ENCODE data around the gene LOXL4. TPM values are rescaled to one million over a fixed set of nuclear protein-coding genes. Genes with fewer than 3 reads are reported as not detected.

LOXL4 gene
- total RNA-seq, 1 donor from 2014 or later, result 1.8 TPM

DNA sequence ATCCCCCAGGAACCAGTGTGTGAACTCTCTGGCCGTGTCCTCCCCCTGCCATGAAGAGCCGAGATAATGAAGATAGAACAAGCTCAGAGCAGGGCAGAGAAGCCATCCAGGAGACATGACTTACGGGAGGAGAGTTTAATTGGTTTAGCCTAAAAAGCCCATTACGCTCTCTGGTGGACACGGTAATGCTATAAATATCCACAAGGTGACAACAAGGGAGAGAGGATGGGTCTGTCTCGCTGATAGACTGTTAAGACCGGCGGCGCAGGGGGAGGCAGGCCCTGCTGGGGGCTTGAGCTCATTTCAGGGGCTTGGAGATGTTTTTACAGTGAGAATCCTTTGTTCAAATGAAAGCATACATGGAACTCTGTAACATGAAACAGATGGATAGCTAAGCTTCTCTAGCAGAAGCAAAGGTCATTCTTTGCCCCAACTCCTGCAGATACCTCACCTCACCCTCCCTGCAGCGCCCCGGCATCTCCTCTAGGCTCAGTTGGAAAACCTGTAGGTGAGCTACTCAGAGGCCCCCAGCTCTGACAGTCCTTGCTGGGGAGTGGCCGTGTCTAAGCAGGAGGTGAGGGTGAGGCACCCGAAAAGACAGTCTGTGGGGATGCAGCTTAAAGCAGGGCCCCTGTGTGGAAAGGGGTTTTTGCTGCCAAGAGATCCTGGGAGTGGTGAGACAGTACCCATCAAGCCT is 40.8 kb upstream of the LOXL4 start:
- no peak overlapping the region for H3K27ac Mint-ChIP-seq (ENCODE audit: unreplicated experiment)
- peaks cover 2% of the 10 kb centered on the region for H3K27me3 Mint-ChIP-seq (ENCODE audit: unreplicated experiment)
- H3K9me3 Mint-ChIP-seq (ENCODE audit: unreplicated experiment), result no peaks in the 10 kb centered on the region
- no peaks in the 10 kb centered on the region for H3K36me3 Mint-ChIP-seq (ENCODE audit: low read depth, unreplicated experiment)
- peaks cover 5% of the 10 kb centered on the region for H3K4me1 Mint-ChIP-seq (ENCODE audit: unreplicated experiment)
- no peak for DNase-seq (ENCODE audit: low spot score)
- H3K4me3 Mint-ChIP-seq (ENCODE audit: unreplicated experiment), result peak overlapping the region; percentile 1
- TF ChIP-seq, protein P1, sequence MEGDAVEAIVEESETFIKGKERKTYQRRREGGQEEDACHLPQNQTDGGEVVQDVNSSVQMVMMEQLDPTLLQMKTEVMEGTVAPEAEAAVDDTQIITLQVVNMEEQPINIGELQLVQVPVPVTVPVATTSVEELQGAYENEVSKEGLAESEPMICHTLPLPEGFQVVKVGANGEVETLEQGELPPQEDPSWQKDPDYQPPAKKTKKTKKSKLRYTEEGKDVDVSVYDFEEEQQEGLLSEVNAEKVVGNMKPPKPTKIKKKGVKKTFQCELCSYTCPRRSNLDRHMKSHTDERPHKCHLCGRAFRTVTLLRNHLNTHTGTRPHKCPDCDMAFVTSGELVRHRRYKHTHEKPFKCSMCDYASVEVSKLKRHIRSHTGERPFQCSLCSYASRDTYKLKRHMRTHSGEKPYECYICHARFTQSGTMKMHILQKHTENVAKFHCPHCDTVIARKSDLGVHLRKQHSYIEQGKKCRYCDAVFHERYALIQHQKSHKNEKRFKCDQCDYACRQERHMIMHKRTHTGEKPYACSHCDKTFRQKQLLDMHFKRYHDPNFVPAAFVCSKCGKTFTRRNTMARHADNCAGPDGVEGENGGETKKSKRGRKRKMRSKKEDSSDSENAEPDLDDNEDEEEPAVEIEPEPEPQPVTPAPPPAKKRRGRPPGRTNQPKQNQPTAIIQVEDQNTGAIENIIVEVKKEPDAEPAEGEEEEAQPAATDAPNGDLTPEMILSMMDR (IDR thresholded peaks at IDR 0.05; ENCODE audit: unreplicated experiment), result no peak

DNA sequence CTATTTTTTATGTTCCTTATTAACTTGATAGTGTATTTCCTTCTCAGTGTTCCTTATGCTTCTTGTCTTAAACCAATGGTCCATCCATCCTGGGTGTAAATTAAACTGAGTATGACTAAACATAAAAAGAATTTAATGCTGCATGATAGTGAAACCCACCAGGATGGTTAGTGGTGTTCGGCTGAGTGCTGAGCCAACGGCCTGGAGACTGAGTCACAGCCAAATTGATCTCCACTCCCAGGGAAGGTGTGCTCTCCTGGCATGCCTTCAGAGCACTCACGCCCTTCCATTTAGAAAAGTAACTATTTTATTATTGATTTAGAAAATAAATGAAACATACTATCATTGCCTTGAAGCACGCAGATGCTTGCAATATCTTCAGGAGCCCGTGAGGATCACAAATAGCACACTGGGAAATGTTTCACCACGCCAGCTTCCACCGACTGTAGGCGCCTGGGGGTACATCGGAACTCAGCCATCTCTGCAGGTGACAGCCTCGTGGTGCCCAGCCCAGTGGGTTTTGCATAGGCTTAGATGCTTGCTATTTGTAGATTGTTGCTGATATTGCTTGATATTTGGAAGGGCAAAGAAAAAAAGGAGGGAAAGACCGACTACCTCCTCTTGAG is 40.0 kb upstream of the LOXL4 start:
- DNase-seq (ENCODE audit: low spot score), result no peak
- peaks cover 2% of the 10 kb centered on the region for H3K27me3 Mint-ChIP-seq (ENCODE audit: unreplicated experiment)
- peaks cover 5% of the 10 kb centered on the region for H3K4me1 Mint-ChIP-seq (ENCODE audit: unreplicated experiment)
- no peaks in the 10 kb centered on the region for H3K36me3 Mint-ChIP-seq (ENCODE audit: low read depth, unreplicated experiment)
- TF ChIP-seq, protein P1 (IDR thresholded peaks at IDR 0.05; ENCODE audit: unreplicated experiment), result no peak
- H3K4me3 Mint-ChIP-seq (ENCODE audit: unreplicated experiment), result no peak overlapping the region
- H3K27ac Mint-ChIP-seq (ENCODE audit: unreplicated experiment), result no peak overlapping the region
- no peaks in the 10 kb centered on the region for H3K9me3 Mint-ChIP-seq (ENCODE audit: unreplicated experiment)

DNA sequence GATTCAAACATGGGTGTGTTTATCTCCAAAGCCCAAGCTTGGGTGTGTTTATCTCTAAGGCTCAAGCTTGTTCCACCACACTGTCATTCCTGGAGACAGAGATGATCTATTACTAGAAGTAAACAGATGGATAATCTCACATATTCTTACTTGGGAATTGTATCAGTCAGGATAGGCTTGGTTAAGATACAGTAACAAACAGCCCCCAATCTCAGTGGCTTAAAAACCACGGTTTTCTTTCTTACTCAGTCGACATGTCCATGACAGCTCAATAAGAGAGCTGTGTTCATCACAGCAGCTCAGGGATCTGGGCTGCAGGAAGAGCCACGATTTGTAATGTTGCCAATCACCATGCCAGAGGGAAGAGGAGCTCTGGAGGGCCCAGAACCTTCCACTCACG is 38.5 kb upstream of the LOXL4 start:
- no peak for DNase-seq (ENCODE audit: low spot score)
- no peaks in the 10 kb centered on the region for H3K36me3 Mint-ChIP-seq (ENCODE audit: low read depth, unreplicated experiment)
- H3K4me3 Mint-ChIP-seq (ENCODE audit: unreplicated experiment), result no peak overlapping the region
- no peaks in the 10 kb centered on the region for H3K9me3 Mint-ChIP-seq (ENCODE audit: unreplicated experiment)
- TF ChIP-seq, protein P1 (IDR thresholded peaks at IDR 0.05; ENCODE audit: unreplicated experiment), result no peak
- H3K27ac Mint-ChIP-seq (ENCODE audit: unreplicated experiment), result no peak overlapping the region
- H3K4me1 Mint-ChIP-seq (ENCODE audit: unreplicated experiment), result peaks cover 5% of the 10 kb centered on the region
- H3K27me3 Mint-ChIP-seq (ENCODE audit: unreplicated experiment), result peaks cover 2% of the 10 kb centered on the region

GRCh38 chr10:98303569-98303968 is 35.6 kb upstream of the LOXL4 start:
- H3K4me3 Mint-ChIP-seq (ENCODE audit: unreplicated experiment), result no peak overlapping the region
- H3K27ac Mint-ChIP-seq (ENCODE audit: unreplicated experiment), result no peak overlapping the region
- TF ChIP-seq, protein P1 (IDR thresholded peaks at IDR 0.05; ENCODE audit: unreplicated experiment), result no peak
- peaks cover 2% of the 10 kb centered on the region for H3K4me1 Mint-ChIP-seq (ENCODE audit: unreplicated experiment)
- no peaks in the 10 kb centered on the region for H3K36me3 Mint-ChIP-seq (ENCODE audit: low read depth, unreplicated experiment)
- H3K9me3 Mint-ChIP-seq (ENCODE audit: unreplicated experiment), result no peaks in the 10 kb centered on the region
- no peak for DNase-seq (ENCODE audit: low spot score)
- peaks cover 2% of the 10 kb centered on the region for H3K27me3 Mint-ChIP-seq (ENCODE audit: unreplicated experiment)

DNA sequence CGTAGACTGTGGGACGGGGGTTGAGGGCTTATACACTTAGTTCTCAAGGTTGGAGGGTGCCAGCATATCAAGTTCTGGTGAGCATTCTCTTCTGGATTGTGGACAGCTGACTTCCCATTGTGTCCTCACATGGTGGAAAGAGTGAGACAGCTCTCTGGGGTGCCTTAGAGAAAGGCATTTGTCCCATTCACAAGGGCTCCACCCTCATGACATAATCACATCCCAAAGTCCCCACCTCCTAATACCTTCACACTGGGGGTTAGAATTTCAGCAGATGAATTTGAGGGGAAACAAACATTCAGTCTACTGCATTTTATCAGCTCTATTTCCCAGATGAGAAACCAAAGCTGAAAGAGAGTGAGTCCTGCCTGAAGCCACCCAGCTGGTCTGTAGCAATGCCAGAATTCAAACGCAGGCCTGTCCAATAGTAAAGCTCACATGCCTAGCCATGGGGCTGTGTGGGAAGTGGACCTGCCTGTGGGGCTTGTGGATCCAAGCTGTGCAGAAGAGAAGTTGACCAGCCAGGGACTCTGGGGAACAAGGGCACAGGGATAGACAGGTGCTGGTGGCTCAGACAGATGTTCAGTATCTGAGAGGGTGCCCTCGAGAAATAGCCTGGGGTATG is 34.9 kb upstream of the LOXL4 start:
- no peaks in the 10 kb centered on the region for H3K9me3 Mint-ChIP-seq (ENCODE audit: unreplicated experiment)
- H3K4me3 Mint-ChIP-seq (ENCODE audit: unreplicated experiment), result no peak overlapping the region
- TF ChIP-seq, protein P1 (IDR thresholded peaks at IDR 0.05; ENCODE audit: unreplicated experiment), result no peak

More for the DNA sequence above, 34.9 kb upstream of the LOXL4 start:
- no peak for DNase-seq (ENCODE audit: low spot score)
- no peak overlapping the region for H3K27ac Mint-ChIP-seq (ENCODE audit: unreplicated experiment)
- no peaks in the 10 kb centered on the region for H3K36me3 Mint-ChIP-seq (ENCODE audit: low read depth, unreplicated experiment)
- H3K4me1 Mint-ChIP-seq (ENCODE audit: unreplicated experiment), result no peaks in the 10 kb centered on the region
- no peaks in the 10 kb centered on the region for H3K27me3 Mint-ChIP-seq (ENCODE audit: unreplicated experiment)

Data from endothelial cell (in vitro differentiated cells).